GF-D8 (cell line): ENCODE measurements around the gene CYP4F3.
A peak's percentile ranks its signal among the peaks of the same experiment; 100 is the strongest.
"Not testable (repeated sequence)": the region's sequence is repeated elsewhere in the genome, so short reads cannot be mapped to it uniquely, and the experiment has no call there.

Experiments
- DNase-seq: peaks from one replicate; lab custom pipeline; 2025; lab: John Stamatoyannopoulos, UW

Gene CYP4F3

GRCh38 chr19:15671237-15671821, 30.6 kb downstream of the CYP4F3 start:
- DNase-seq, result no peak

- DNase-seq, result no peak
Measured at GRCh38 chr19:15671891-15672579, 31.3 kb downstream of the CYP4F3 start.

DNA sequence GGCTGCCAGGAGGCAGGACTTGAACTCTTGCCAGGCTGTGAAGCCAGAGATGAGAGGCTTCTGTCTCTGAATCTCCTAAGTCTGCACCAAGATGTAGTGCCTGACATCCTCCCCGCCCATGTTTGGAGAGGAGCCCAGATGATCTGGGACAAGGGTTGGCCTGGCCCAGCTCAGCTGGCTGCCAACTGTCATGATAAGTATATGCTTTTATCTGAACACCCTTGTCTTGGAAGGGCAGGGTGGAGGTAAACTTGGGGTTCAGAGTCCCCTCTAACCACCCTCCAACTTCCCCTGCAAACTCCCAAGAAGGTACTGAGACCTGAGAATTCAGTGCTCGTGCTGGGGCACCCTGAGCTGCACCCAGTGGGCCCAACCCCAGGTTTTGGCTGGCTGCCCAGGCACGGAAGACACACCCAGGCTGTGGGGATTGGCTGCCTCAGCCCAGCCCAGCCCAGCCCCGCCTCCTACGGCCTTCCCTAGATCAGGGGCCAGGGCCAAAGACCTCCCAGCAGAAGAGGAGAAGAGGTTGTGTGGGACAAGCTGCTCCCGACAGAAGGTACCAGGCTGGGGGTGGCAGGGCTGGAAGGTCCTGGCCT, 32.0 kb downstream of the CYP4F3 start, which contains the start of gene CYP4F12:
Gene CYP4F12 (plus strand): TSS at position 508 of the 596 bp plus-strand sequence. CDS start 443 bp downstream, outside the sequence.
- no peak for DNase-seq

- DNase-seq, result no peak
Measured at GRCh38 chr19:15673176-15673654, 32.5 kb downstream of the CYP4F3 start.

DNA sequence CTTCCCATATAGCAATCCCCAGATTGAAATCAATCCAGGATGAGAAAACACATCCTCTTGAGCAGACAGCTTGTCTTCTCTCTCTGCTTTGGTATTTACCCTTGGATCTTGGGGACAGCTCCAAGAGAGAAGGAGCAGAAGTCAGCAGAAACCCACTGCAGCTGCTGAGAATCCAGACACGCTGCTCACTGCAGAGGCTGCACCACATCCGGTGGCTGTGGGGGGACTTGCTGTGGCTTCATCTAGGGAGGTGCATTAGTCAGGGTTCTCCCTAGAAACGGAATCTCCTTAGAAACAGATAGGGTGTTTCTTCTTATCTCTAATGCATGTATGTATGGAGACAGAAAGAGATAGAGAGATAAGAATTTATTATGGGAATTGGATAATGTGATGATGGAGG, 34.9 kb downstream of the CYP4F3 start:
- no peak for DNase-seq

- no peak for DNase-seq
Measured at GRCh38 chr19:15679089-15679488, 38.4 kb downstream of the CYP4F3 start.

- DNase-seq, result not testable (repeated sequence)
Measured at GRCh38 chr19:15679865-15680264, 39.2 kb downstream of the CYP4F3 start.

DNA sequence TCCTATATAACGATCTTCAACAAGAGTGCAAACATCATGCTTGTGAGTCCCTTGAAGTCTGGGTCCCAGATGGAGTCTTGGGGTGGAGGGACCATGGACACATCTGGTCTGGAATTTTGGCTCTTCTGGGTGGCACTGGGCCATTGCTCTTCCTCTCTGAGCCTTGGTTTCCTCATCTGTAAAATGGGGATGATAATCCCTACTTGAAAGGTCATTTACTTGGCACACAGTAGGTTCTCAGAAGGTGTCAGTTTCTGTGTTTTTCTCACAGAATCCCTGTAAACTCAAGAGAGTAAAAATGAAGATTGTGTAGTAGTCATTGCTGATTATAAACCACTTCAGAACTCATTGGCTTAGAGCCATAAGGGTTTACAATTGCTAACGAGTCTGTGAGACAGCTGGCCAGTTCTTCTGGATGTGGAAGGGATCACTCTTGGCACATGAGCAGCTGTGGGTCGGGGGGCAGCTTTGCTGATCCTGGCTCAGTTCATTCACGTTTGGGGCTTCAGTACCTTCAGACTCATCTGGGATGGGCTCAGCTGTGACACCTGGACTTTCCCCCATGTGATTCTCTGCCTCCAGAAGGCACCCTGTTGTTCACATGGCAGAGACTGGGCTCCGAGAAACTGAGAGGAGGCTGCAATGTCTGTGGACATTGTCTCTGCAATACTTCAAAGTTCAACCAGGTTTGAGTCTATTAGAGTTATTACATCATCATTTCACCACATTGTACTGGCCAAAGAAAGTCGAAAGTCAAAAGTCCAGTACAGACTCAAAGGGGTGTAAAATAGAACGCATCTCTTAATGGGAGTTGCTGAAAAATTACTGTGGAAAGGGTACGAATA, 40.0 kb downstream of the CYP4F3 start:
- DNase-seq, result no peak

GRCh38 chr19:15683411-15683810, 42.7 kb downstream of the CYP4F3 start:
- no peak for DNase-seq

DNA sequence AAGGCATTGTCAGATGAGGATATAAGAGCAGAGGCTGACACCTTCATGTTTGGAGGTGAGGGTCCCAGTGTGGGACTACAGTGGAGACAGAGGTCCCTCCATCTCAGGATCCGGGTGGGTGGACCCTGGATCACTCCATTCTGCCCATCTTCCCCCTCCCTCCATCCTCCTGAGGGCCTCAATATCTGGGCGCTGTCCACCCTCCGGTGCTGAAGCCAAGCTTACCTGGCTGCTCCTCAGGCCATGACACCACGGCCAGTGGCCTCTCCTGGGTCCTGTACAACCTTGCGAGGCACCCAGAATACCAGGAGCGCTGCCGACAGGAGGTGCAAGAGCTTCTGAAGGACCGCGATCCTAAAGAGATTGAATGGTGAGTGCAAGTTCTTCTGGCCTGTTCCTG, 44.1 kb downstream of the CYP4F3 start:
- no peak for DNase-seq

GRCh38 chr19:15696654-15697194, 56.0 kb downstream of the CYP4F3 start:
- DNase-seq, result no peak

DNA sequence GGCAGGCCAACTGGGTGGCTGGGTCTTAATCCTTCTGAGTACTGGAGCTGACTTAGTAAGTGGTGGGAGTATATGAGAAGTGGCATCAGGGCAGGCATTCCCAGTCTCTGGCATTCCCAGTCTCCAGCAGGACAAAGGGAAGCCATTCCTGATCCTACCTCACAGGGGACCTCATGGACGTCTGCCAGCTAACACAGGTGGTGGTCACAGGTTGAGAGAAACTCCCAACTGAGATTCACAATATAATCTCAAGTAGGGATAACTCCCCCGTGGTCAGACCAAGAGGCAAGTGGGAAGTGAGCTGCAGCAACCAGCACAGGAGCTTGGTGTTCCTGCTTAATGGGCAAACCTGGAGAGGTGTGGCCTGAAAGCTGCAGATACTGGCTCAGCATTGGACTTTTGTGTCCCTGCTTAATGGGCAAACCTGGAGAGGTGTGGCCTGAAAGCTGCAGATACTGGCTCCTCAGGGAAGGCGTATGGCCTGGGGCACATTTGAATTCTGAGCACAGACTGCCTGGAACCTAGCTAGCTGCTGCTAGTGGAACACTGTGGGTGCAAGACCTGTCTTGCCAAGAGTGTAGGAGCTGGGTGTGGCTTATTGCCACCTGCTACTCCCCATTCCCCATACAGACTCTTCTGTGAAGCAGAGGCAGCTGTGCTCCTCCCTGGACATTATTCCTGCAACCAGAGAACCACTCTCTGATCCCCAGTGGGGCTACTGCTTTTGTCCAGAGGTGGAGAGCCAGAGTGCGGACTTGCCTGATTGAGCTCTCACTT, 61.2 kb downstream of the CYP4F3 start:
- no peak for DNase-seq

- DNase-seq, result peak; percentile 94
Measured at GRCh38 chr19:15702534-15702930, 61.8 kb downstream of the CYP4F3 start.
